ENCODE measurements around the gene DSTYK. TPM values are rescaled to one million over a fixed set of nuclear protein-coding genes. Genes with fewer than 3 reads are reported as not detected.
"Not testable (repeated sequence)": the region's sequence is repeated elsewhere in the genome, so short reads cannot be mapped to it uniquely, and the experiment has no call there.

The DSTYK gene
- total RNA-seq, 1 experiment from 2014 or later = 14.6 TPM

DNA sequence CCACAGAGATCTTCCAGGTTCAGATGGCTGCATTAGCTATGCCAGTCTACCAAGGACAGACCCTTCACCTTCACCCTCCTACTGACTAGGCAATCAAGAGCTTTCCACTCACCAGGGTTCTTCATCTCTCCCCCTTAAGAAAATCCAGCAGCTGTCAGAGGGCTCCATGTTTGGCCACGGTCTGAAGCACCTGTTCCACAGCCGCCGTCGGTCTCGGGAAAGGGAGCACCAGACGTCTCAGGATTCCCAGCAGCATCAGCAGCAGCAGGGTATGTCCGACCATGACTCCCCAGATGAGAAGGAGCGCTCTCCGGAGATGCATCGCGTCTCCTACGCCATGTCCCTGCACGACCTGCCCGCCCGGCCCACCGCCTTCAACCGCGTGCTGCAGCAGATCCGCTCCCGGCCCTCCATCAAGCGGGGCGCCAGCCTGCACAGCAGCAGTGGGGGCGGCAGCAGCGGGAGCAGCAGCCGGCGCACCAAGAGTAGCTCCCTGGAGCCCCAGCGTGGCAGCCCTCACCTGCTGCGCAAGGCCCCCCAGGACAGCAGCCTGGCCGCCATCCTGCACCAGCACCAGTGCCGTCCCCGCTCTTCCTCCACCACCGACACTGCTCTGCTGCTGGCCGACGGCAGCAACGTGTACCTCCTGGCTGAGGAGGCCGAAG lies 30.0 kb upstream of the DSTYK start:
- no peak for DNase-seq (ENCODE audit: extremely low read depth, low read depth)

DNA sequence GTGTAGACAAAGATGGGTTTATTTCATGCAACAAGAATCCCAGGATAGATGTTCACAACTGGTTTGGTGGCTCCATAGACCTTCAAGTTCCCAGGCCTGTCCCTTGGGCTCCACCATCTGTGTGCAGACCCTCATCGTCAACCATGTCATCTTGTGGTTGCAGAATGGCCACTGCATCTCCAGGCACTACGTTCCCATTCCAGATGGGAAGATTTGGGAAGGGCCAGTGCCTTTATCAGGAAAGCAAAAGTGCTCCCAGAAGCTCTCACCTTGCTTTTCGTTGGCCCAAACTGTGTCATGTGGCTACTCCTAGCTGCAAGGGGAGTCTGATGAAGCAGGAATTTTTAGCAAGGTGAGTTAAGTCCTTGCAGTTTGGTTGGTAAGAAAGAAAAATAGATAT lies 29.1 kb upstream of the DSTYK start:
- no peak for DNase-seq (ENCODE audit: extremely low read depth, low read depth)

DNA sequence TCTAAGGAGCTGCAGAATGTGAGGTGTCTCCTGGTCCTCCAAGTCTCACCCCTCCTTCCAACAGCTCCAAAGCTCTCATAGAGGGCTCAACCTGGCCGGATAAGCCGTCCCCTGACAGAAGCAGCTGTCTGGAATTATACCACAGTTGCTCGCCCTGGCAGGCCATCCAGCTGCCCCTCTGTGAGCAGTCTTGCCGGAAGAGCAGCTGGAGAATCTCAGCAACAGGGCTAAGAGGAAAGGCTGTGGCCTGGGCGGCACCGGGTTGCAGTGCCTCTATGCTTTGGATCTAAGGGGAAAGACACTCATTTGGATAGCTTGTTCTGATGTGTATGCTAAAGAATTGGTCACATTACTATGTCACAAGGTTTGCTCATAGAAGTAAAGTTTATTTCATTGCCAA lies 28.6 kb upstream of the DSTYK start:
- DNase-seq (ENCODE audit: extremely low read depth, low read depth) = no peak

DNA sequence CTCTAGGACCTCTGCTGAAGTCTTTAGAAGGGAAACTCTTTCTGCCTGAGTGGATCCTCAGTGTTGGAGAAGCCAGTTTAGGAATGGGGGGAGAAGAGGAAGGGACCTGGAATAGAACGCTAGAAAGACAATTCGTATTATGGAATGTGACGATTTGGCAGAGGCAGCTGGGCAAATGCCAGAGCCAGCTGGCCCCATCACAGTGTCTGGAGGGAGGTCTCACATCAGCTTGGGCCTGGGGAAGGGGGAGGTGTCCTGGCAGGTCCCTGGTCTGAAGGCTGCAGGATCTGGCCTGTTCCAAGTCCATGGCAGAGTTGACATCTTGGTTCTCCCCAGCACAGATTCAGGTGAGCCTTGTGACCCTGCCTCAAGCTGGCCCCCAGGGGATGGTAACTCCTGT lies 27.6 kb upstream of the DSTYK start:
- no peak for DNase-seq (ENCODE audit: extremely low read depth, low read depth)

DNA sequence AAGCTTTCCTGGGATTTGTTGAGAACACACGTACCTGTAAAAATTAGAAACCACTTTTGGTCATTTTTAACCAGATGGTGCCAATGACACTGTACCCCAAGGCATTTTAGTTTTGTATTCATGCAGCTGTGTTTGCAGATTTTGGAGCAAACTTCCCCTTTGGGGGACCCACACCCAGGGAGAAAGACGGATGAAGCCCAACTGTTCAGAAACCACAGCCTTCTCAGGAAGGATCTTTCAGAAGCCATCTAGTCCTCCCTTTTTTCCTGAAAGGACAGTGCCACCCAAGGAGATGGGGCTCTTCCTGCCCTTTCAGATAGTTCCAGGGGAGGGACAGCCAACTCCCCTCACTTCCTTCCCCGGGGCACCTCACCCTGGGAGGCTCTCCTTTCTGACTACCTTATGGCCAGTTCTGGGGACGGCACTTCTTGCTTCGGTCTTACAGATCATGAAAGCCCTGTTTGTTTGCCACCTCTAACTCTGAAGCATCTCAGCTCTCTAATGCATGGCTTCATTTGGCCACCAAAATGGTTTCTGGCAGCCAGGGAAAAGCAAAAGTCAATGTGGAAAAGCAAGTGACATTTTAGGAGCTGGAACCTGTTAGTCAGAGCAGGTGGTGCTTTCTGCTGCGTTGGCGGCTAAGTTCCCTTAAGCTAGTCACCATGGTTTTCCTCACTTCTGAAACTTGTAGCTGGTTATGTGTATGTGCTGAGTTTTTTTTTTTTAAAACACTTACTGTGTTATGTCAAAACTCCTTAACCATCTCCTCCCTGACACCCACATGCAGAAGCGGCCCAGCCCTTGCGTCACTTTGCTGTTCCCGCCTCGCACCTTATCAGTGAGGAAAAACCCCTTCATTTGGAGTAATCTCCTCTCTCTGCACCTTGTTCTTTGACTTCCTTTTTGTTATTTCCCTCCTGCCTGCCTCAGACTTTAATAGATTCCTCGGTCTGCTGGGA lies 26.3 kb upstream of the DSTYK start:
- no peak for DNase-seq (ENCODE audit: extremely low read depth, low read depth)

DNA sequence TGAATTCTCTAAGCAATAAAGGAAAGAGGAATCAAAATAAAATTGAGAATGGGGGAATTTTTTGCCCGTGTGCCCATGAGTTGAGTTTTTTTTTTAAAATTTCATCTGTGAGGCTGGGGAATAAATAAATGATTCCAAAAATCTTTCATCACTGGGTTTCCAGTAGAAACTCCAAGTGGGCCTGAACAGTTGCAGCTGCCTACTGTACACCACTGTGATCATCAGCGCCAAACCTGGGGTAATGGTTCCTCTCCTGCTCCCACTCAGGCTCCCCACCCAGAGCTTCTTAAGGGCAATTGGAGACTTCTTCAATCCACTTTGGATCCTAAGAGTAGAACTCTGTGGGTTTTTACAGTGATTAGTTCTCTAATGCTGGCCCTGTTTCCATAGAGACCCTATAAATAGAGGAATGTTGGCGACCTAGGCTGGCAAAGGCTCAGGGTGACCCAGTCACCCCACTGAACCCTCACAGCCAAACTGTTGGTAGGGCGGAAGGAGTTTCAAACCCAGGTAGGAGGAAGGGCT lies 25.5 kb upstream of the DSTYK start:
- DNase-seq (ENCODE audit: extremely low read depth, low read depth) = no peak

DNA sequence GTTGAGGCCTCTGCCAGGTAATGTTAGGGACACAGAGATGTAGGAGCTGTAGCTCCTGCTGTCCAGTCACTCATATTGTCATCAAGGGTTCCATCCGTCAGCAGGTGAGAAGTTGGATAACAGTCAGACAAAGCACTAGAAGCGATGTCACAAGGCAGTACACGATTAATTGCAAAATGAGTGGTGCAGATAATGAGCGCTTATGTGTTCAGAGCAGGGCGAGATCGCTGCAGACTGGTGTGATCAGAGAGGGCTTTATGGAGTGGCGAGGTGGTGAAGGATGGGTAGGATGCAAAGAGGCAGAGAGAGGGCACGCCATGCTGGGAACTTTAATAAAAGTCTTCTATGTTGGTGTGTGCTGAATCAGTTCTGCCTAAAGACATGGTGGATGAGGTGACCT lies 25.0 kb upstream of the DSTYK start:
- DNase-seq (ENCODE audit: extremely low read depth, low read depth) = no peak

DNA sequence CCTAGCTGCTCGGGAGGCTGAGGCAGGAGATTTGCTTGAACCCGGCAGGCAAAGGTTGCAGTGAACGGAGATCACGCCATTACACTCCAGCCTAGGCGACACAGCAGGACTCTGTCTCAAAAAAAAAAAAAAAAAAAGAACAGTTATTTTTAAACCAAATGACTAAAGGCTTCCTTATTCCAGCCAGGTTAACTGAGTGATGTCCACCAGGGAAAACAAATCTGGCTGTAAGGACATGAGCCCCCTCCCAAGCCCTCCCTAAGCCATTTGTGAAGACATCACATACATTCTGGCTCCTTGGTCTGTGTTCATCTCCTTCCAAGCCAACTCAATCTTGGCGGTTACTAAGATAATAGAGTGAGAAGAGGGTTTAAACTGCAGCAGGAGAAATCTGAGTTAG lies 24.4 kb upstream of the DSTYK start:
- no peak for DNase-seq (ENCODE audit: extremely low read depth, low read depth)

DNA sequence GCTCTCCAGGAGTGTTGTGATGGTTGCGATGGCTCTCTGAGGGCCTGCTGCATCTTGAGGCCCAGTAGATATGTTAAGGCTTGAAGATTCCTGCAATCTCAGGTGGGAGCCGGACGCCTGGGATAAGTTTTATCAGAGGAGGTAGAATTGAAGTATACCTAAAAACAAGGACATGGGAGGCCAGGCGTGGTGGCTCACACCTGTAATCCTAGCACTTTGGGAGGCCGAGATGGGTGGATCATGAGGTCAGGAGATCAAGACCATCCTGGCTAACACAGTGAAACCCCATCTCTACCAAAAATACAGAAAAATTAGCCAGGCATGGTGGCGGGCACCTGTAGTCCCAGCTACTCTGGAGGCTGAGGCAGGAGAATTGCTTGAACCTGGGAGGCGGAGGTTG lies 22.5 kb upstream of the DSTYK start:
- not testable (repeated sequence) for DNase-seq (ENCODE audit: extremely low read depth, low read depth)

DNA sequence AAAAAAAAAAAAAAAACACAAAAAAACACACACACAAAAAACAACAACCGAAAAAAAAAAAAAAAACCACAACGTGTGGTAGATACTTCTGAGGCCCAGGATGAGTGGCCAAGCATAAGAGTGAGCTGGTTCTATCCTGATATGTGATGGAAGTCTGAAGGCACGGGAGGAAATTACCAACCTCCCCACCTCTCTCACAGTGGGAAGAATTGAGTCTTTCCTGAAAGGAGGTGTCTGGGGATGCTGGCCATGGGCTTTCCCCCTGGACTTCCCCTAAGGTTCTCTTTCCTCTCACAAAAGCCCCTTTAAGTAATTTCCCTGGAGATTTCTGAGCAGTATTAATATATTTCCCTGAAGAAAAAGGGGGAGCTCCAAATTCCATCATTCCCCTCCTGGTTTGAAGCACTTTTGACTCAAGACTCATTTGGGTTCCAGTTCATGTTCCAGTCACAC lies 21.5 kb upstream of the DSTYK start:
- DNase-seq (ENCODE audit: extremely low read depth, low read depth) = no peak

DNA sequence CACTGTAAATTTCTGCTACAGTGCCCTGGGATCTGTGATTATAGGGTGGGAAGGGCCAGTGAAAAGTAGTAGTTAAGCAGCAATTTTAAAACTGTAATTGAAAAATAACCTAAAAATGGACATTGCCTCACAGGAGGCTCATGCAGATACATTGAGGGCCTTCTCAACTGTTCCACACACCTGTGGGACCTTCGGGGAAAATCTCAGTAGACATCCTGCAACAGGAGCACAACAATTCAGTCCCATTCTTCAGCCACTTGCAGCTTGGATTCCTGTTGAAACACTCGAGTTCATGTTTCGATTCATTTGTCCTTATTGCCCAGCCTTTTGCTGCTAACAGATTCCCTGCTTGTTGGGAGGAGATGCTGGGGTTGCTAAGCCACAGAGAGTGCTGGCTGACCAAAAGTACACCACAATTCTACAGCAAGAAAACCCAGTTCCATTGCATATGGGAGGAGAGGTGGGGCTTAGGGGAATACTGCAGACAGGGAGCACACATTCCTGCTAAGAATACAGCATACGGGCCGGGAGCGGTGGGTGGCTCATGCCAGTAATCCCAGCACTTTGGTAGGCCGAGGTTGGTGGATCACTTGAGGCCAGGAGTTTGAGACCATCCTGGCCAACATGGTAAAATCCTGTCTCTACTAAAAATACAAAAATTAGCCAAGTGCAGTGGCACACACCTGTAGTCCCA lies 20.8 kb upstream of the DSTYK start:
- DNase-seq (ENCODE audit: extremely low read depth, low read depth) = no peak

DNA sequence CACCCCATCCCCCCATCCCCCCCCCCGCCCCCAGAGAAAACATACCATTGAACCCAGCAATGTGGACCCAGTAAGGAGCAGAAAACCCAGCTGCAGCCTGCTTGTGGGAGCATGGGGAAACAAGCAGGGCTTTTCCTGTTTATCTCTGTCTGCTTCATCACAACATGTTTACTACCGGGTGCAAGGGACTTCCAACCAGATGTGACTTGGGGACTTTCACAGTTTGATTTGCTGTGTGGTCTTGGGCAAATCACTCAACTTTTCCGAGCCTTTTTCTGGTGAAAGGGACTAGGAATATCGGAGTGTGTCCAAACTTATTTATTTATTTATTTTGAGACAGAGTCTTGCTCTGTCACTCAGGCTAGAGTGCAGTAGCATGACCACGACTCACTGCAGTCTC lies 19.5 kb upstream of the DSTYK start:
- no peak for DNase-seq (ENCODE audit: extremely low read depth, low read depth)

DNA sequence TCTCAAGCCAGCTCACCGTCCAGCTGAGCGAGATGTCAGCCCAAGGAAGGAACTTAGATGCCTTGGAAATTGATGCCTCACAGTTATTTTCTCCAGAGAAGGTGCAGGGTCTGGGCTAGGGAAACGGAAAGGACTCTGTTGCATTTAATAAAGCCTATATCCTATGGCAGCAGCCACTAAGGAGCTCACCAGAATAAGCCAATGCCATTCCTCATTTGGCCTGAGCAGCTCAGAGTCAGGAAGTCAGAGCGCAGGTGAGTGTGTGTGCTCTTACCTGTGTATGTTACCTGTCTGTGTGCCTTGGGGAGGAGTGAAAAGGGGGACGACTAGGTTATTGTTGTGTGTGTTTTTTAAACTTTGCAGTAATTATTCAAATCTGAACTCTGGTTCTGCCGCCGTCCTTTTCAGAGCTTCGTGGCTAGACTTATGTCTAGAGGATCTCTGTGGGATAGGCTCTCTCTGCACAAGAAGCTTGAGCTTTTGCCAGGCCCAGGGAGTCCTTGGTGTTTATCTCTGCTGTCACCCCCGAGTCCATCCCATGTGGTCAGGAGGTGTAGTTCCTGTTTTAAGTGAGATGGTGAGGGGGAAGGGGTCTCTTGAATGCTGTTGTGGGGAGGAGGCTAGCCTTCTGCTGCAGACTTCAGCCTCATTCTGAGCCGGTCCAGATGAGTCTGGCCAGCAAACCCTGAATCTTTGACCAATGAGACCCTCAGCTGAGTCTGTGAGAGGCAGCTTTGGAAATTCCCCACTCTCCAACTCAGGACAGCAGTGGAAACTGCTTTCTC lies 18.6 kb upstream of the DSTYK start:
- DNase-seq (ENCODE audit: extremely low read depth, low read depth) = no peak

DNA sequence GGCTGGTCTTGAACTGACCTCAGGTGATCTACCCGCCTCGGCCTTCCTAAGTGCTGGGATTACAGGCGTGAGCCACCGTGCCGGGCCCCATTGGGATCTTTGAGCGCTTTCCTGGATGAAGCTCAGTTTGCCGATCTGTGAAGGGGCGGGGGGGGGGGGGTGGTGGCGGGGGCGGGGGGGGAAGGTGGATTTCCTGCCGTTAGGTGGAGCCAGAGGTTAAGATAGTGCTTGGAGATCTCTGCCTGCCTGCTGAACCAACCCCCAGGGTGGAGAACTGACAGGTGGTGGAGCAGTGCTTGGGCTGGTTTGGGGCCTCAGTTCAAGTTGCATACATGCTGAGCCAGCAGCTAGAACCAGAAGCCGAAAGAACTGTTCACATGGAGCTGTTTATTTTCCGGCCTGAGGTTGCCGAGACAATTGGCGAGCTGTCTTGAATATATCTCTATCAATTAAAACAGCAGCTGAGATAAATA lies 17.9 kb upstream of the DSTYK start:
- peak; percentile 58 for DNase-seq (ENCODE audit: extremely low read depth, low read depth)

DNA sequence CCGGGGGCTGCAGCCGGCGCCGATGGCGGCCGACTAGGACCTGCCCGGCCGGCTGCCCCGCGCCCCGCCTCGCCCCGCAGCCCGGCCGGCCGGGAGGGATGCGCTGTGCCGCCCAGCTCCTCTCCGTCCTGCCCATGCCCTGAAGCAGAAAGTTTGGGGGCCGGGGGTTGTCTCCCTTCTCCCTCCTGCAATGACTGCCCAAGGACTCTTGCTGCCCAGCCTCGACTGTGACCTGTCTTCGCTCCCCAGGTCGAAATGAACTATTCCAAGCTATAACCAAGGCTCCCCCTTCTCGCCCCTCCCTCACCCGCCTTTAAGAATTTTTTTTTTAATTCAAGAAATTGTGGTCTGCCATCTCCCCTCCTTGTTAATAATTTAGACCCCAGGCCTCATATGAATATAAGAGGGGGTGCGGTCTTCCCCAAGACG lies 16.6 kb upstream of the DSTYK start:
- no peak for DNase-seq (ENCODE audit: extremely low read depth, low read depth)

DNA sequence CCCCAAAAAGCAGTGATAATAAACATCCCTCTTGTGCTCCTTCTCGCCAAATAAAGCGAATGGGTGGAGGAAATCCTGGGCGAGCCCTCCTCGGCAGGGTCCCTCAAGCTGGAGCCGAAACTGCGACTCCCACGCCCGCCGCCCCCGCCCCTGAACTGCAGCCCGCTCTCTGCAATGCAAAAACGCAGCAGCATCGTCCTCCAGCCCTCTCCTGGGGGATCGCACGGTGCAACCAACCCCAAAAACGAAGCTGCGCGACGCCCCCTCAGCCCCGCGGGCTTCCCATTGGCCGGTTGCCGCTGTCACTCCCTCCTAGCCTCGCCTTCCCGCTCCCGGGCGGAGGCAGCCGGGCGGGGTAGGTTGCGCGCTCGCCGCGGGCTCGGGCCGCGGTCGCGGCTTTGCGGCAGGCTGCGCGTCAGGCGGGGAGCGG lies 16.1 kb upstream of the DSTYK start, which contains the start of gene TMCC2:
TMCC2 (plus strand) TSS at position 363 of the 430 bp plus-strand sequence. CDS start 619 bp downstream, outside the sequence.
- DNase-seq (ENCODE audit: extremely low read depth, low read depth) = peak; percentile 74

DNA sequence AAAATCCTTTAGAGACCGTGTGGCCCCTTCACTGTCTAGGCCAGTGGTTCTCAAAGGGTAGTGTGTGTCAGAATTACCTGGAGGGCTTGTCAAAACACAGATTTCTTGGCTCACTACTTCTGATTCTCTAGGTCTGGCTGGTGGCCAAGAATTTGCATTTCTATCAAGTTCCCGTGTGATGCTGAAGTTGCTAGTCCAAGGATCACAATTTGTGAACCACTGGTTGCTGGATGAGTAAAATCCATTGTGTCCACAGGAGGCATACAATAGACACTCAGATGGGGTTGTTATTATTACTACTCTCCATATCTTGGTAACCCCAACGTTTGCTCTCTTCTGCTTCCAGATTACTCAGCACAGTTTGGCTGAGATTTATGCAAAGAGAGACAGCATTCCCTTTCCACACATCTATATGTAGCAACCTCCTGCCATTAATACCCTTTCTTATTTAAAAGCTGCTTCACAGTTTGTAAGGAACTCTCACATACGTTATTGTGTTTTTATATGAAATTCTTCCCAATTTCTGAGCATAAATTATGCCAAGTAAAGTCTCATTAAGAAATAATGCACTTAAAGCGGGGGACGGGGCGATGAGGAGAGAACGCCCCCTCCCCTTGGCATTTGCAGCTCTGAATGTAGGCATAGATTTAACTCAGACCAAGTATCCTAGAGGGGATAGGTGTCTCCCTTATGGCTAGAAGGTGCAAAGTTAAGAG lies 15.5 kb upstream of the DSTYK start:
- no peak for DNase-seq (ENCODE audit: extremely low read depth, low read depth)

DNA sequence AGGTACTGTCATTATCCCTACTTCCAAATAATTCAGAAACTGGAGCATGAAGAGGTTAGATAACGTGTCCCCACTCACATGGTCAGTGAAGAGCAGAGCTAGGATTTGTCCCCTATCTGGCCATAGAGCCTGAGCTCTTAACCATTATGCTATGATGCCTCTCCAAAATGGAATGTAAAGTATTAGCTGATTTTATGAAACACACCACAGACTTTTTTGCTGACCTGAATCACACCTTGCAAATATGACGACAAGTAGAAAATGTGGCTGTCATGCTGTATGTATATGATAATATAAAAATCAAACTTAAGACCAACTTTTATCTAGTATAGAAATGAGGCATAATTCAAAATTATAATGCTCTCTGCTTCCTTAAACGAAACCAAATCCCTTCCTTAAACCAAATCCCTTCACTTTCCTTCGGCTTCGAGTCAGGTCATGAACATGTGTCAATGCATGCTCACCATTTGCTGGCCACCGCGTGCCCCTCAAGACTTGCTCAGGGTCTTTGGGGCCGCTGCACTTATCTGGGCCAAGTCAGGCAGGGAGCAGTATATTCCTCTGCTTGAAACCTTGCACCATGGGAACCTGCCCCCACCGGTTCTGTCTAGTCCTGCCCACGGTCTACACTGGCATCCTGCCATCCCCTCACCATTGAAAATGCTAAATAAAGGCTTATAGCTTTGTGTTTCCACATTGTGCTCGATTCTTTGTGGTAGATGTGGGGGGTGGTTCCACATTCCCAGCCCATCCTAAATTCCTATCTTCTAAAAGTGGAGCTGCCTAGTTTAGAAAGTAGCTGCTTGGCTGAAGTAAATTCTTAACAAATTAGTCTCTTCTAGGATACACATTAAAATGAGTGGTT lies 14.6 kb upstream of the DSTYK start:
- DNase-seq (ENCODE audit: extremely low read depth, low read depth) = no peak

Data from NCI-H460 (cell line).